Measurements from ENCODE around the gene TNIP2.

DNA sequence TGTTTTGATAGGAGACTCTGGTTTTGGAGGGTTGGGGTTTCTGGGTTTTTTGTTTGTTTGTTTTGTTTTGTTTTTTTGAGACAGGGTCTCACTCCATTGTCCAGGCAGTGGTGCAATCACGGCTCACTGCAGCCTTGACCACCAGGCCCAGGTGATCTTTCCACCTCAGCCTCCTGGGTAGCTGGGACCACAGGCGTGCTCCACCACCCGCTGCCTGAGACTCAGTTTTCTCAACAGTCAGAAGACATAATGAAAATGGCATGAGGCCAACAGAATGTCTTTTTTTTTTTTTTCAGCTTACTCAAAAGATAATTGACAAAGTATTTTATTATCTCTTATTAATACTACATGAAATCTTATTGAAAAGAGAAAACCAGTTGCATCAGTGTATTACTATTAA, 32.4 kb downstream of the TNIP2 start:
- TF ChIP-seq, protein P1, sequence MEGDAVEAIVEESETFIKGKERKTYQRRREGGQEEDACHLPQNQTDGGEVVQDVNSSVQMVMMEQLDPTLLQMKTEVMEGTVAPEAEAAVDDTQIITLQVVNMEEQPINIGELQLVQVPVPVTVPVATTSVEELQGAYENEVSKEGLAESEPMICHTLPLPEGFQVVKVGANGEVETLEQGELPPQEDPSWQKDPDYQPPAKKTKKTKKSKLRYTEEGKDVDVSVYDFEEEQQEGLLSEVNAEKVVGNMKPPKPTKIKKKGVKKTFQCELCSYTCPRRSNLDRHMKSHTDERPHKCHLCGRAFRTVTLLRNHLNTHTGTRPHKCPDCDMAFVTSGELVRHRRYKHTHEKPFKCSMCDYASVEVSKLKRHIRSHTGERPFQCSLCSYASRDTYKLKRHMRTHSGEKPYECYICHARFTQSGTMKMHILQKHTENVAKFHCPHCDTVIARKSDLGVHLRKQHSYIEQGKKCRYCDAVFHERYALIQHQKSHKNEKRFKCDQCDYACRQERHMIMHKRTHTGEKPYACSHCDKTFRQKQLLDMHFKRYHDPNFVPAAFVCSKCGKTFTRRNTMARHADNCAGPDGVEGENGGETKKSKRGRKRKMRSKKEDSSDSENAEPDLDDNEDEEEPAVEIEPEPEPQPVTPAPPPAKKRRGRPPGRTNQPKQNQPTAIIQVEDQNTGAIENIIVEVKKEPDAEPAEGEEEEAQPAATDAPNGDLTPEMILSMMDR (IDR thresholded peaks at IDR 0.05), result no peak
- TF ChIP-seq POLR2A (IDR thresholded peaks at IDR 0.05), result no peak

All from suprapubic skin (tissue), 3 donors.